ENCODE measurements around the gene PHC2.

The PHC2 gene

DNA sequence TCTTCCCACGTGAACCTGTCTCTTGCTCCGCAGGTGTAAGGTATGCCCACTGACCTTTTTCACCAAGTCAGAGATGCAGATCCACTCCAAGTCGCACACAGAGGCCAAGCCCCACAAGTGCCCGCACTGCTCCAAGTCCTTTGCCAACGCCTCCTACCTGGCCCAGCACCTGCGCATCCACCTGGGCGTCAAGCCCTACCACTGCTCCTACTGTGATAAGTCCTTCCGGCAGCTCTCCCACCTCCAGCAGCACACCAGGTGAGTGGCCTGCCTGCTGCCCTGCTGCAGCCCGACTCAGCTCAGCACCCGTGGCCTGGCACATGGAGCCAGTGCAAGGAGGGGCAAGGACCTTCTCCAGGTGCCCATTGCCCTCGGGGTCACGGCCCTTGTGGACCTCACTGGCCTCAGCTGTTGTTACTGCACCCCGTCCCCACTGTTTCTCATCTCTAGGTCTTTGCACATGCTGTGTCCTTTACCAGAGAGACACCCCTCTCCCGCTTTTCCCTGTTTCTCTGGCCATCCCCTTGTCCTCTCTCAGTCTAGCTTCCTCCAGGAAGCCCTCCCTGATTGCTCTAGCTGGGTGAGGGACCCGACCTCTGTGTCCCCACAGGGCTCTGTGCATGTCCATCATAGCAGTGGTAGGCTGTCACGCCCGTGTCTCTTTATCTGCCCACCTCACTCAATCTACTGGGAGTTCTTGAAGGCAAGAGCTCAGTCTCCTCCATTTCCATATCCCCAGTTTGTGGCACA lies 149.2 kb downstream of the PHC2 start:
- no peak for DNase-seq

DNA sequence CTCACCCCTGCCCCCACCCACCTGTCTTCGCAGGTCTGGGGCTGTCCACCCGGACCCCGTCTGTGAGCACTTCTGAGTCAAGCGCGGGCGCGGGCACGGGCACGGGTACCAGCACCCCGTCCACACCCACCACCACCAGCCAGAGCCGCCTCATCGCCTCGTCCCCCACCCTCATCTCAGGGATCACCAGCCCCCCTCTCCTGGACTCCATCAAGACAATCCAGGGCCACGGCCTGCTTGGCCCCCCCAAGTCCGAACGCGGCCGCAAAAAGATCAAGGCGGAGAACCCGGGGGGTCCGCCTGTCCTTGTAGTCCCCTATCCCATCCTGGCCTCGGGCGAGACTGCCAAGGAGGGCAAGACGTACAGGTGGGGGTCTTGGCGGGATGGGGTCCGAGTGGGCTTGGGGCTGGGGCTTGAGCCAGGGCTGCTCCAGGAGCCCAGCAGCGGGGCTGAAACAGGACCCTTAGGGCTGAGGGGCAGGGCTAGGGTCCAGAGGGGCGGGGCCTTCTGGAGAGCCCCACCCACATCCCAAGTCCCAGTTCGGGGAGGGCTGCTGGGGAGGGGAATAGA lies 150.7 kb downstream of the PHC2 start:
- no peak for DNase-seq

DNA sequence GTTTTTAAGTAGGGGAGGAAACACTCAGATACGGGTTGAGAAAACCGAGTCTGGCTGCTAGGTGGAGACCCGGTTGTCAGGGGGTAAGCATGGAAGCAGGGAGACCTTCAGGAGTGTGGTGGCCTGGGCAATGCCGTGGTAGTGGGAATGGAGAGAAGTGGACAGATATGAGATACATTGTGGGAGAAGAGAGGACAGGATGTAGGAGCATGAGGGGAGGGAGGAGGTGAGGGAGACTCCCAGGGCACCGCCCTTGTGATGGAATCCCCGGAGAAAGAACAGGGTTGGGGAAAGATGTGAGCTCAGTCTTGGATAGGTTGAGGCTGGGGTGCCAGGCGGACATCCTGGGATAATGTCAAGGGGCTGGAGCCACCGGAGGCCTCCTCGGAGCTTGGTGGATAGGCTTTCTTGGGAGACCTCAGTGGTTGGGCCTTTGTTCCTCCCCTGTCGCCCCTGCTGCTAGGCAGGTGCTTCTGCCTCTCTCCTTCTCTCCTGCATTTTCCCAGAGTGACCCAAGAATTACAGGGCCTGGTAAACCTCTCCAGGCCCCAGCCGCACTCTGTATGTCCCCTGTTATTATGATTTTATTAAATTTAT lies 153.3 kb downstream of the PHC2 start:
- DNase-seq: no peak

DNA sequence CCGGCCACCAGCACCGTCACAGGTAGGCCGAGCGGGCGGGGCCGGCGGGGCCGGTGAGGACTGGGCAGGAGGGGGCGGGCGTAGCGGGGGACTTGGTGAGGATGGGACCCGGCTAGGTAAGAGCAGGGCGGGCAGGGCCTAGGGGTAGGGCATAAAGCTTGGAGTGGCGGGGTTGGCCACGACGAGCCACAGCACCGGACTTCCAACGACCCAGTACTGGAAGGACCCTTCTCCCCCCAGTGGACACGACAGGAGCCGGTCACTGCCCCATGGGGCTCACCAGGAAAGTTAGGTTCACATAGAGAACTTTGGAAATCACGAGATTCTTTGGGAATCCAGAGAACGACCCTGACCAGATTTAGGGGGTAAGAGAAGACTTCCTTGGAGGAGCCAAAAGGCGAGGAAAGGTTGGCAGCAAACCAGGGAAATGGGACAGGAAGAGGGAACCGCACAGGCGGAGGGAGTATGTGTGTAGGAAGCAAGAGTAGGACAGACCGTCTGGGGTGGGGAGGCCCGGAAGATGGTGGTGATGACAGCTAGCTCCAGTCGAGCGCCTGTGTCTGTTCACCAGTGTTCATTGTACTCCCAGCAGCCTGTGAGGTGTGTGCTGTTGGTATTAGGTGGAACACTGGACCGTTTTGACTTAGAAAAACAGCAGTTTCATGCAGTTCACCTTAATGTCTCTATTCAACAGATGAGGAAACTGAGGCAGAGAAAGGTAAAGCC lies 154.2 kb downstream of the PHC2 start:
- DNase-seq: no peak

DNA sequence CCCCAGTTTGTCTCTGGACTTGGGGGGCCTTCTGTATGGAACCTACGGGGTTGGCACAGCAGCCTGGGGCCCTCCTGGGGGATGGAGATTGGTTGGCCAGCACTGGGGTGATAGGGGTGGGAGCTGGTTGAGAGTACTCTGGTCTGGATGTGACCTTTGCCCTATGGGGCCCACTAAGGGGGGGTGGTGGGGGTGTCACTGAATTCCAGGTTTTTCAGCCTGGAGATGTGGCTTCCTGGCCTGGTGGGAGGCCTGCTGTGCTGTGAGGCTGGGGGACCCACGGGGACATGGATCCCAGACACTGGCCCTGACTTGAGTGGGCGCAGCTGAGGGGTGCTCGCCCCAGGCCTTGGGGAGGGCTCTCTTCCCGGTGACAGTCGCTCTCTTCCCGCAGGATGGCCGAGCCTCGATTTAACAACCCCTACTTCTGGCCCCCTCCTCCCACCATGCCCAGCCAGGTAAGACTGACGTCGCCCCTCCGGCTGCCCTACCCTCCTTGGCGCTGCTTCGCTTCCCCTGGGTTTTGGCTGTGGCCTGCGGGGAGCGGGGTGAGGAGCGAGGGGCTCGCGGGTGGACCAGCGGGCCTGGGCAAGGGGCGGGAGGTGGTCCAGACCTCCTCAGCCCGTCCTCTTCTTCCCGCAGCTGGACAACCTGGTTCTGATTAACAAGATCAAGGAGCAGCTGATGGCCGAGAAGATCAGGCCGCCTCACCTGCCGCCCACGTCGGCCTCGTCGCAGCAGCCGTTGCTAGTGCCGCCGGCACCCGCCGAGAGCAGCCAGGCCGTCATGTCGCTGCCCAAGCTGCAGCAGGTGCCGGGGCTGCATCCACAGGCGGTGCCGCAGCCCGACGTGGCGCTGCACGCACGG lies 155.0 kb downstream of the PHC2 start:
- no peak for DNase-seq

DNA sequence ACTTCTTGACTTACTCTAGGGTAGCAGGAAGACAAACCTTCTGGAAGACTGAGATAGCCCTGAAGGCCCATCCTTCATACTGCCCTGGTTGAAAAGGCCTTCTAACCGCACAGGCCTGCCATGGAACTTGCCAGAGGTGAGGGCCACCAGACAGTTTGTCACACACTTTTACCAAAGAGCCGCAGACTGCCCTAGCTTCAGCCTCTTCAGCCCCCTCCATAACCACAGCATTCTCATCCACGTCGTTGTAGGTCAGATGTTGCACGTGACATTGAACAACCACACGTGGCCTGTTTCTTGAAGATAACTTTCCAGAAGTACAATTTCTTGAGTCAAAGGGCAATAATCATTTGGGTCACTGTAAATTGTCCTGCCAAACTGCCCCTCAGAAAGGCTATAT lies 155.7 kb downstream of the PHC2 start:
- DNase-seq: no peak

DNA sequence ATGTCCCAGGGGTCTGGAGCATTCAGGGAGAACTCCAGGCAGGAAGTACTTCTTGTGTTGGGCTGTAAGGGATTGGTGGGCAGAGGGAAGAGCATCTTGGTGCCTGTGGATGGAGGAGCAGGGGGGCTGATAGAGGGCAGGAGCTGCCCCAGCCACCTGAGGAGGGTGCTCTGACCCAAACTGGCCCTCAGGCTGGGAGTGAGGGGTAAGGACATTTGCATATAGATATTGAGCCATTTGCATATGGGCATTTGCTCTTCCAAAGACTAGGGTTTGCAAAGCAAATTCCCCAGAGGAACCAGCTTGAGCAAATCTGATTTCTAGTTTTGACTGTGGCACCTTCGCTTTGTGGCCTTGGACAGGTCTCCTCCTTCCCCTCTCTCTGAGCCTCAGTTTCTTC lies 156.4 kb downstream of the PHC2 start:
- DNase-seq: no peak

DNA sequence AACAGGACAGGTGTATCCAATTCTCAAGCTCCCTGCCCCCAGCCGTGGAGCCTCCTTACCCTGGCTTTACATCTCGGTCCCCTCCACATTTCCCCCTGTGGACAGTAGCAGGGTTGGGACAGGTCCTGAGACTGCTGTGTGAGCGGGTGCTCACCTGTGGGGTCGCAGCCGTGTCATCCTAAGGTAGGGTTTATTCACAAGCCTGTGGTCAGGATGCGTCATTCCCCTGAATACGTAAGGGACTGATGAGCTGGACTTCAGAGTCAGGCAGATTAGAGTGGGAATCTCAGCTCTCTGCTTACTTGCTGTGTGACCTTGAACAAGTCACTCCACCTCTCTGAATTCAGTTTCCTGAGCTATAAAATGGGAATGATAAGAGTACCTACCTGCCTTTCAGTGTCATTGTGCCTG lies 156.9 kb downstream of the PHC2 start:
- no peak for DNase-seq
